Uterine smooth muscle cell (primary cell): ENCODE measurements around the gene PLA2G4E. TPM values are rescaled to one million over a fixed set of nuclear protein-coding genes. Genes with fewer than 3 reads are reported as not detected.

ENCODE experiments used
- total RNA-seq: library from RNA; depleted of rRNA; stranded (reverse); fragments of >200 nt; gene quantifications from 2 replicates; pipeline ENCODE4 v1.2.3, GENCODE V29; 2014

PLA2G4E gene, protein sequence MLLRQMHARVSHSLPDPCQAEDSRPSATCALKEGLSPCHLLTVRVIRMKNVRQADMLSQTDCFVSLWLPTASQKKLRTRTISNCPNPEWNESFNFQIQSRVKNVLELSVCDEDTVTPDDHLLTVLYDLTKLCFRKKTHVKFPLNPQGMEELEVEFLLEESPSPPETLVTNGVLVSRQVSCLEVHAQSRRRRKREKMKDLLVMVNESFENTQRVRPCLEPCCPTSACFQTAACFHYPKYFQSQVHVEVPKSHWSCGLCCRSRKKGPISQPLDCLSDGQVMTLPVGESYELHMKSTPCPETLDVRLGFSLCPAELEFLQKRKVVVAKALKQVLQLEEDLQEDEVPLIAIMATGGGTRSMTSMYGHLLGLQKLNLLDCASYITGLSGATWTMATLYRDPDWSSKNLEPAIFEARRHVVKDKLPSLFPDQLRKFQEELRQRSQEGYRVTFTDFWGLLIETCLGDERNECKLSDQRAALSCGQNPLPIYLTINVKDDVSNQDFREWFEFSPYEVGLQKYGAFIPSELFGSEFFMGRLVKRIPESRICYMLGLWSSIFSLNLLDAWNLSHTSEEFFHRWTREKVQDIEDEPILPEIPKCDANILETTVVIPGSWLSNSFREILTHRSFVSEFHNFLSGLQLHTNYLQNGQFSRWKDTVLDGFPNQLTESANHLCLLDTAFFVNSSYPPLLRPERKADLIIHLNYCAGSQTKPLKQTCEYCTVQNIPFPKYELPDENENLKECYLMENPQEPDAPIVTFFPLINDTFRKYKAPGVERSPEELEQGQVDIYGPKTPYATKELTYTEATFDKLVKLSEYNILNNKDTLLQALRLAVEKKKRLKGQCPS
- not detected in 2 replicates for total RNA-seq

DNA sequence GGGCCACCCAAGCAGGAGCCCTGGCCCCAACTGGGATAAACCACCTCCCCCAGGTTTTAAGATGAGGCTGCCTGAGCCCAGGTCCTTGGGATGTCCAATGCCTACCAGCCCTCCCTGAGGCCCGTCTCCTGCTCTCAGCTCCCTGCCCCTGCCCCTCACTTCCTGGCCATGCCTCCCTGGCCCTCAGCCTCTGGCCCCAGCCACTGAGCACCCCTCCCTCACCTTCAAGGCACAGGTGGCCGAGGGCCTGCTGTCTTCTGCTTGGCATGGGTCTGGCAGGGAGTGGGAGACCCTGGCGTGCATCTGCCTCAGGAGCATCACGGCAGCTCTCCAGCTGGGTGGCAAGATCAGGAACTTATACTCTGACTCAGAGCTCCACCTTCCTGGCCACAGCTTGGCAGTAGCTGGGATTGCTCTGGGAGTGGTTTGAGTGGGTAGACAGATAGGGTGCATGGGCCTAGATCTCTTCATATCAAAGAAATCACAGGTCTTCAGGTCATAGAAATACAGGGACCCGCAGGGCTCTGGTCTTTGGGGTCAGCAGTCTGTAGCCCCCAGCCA lies at the start of gene PLA2G4E:
Gene PLA2G4E (minus strand): TSS at position 330 of the 561 bp plus-strand sequence. CDS start 12 bp downstream, at position 318.

DNA sequence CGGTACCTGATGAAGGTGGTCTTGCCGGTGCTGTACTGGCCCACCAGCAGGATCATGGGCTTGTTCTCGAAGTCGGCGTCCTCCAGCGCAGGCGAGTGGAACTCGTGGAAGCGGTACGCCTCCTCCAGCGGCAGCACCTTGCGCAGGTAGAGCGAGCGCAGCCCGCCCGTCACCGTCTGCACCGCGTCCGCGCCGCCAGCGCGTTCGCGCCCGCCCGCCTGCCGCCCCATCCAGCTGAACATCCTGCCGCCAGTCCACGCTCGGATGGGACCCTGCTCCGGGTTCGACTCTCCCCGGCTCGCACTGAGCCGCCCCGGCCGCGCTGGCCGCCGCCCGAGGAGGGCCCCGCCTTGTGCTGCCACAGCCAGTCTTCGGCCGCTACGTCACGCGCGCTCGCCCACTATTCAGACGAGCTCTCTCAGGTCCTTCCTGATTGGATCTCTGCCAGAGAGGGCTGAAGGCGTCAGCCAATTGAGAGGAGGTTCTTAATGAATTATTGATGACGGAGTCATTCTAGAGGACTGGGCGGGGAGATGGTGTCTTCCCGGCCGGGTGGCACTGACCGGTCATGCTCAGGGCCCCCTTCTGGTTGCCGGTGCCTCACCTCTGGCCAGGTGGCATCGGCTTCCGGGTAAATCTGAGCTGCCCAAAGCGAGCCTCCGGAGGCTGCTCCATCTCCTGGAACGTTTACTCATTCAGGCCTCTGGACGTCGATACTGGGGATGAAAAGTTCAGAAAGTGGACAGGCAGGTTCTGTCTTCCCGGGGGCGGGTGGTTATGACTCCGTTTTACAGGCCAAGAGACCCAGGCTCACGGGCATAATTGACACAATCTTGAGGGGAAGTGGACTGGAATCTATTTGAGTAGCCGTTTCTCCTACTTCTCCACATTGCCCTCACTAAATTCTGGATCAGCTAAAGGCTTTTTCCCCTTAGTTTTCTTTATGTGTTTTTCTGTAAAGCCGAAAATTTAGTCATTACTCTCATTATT lies 48.3 kb downstream of the PLA2G4E start, which contains the start of gene EHD4:
Gene EHD4 (minus strand): TSS at position 305 of the 990 bp plus-strand sequence. CDS start 63 bp downstream, at position 242.

Other genes starting within 250 kb of the PLA2G4E start
- gene MAPKBP1, start 246.6 kb downstream of the PLA2G4E start, total RNA-seq: 32.2 and 36.5 TPM in 2 replicates
- 5.7 and 5.8 TPM in 2 replicates for gene JMJD7, start 192.9 kb downstream of the PLA2G4E start, total RNA-seq
- 1.2 and 1.9 TPM in 2 replicates for gene PLA2G4B, start 182.2 kb downstream of the PLA2G4E start, total RNA-seq
- under 0.01 and 0.11 TPM in 2 replicates for gene SPTBN5, start 127.0 kb downstream of the PLA2G4E start, total RNA-seq
- 21.9 and 28.0 TPM in 2 replicates for gene EHD4, start 48.5 kb downstream of the PLA2G4E start, total RNA-seq
- not detected in 2 replicates for gene PLA2G4D, start 73.5 kb upstream of the PLA2G4E start, total RNA-seq
- 0.12 TPM in 1 of 2 replicates, not detected in the other for gene PLA2G4F, start 135.6 kb upstream of the PLA2G4E start, total RNA-seq
- gene VPS39, start 187.3 kb upstream of the PLA2G4E start, total RNA-seq: 50.1 and 61.4 TPM in 2 replicates